Endodermal cell (in vitro differentiated cells): ENCODE results near the gene DOCK2. TPM values are rescaled to one million over a fixed set of nuclear protein-coding genes. Genes with fewer than 3 reads are reported as not detected.

Experiments
- DNase-seq: peaks from one replicate; pipeline ENCODE4 v3.0.0-alpha.2; 2017
- H3K27ac ChIP-seq: 2 replicates; pipeline ENCODE4 v1.5.1; 2013; ENCODE audit warnings: mild to moderate bottlenecking, low read depth, low read length, moderate library complexity
- H3K27me3 ChIP-seq: 2 replicates; pipeline ENCODE4 v1.6.1; 2013; ENCODE audit warnings: mild to moderate bottlenecking, low read length, moderate library complexity; ENCODE audit not compliant: insufficient read depth, control insufficient read depth, poor library complexity, severe bottlenecking
- H3K36me3 ChIP-seq: 2 replicates; pipeline ENCODE4 v1.7.0; 2013; ENCODE audit warnings: mild to moderate bottlenecking, low read length, moderate library complexity; ENCODE audit not compliant: control insufficient read depth, insufficient read depth
- H3K4me1 ChIP-seq: one replicate; pipeline ENCODE4 v1.7.0; 2013; ENCODE audit warnings: low read length; ENCODE audit not compliant: control insufficient read depth, insufficient read depth
- H3K4me3 ChIP-seq: 2 replicates; pipeline ENCODE4 v1.5.1; 2013; ENCODE audit warnings: mild to moderate bottlenecking, low read length, moderate library complexity
- H3K9ac ChIP-seq: 2 replicates; pipeline ENCODE4 v1.6.1; 2013; ENCODE audit warnings: mild to moderate bottlenecking, low read length, moderate library complexity; ENCODE audit not compliant: poor library complexity, severe bottlenecking; ENCODE audit errors: extremely low read depth
- H3K9me3 ChIP-seq: 2 replicates; pipeline ENCODE4 v1.6.1; 2013; ENCODE audit warnings: mild to moderate bottlenecking, low read length, moderate library complexity; ENCODE audit not compliant: control insufficient read depth
- H3K27ac Mint-ChIP-seq: 2 replicates; pipeline ENCODE4 v1.8.0; 2020; ENCODE audit warnings: mixed read lengths
- H3K27me3 Mint-ChIP-seq: 2 replicates; pipeline ENCODE4 v1.8.0; 2021; ENCODE audit warnings: mild to moderate bottlenecking, mixed read lengths; ENCODE audit not compliant: insufficient read depth
- H3K36me3 Mint-ChIP-seq: 2 replicates; pipeline ENCODE4 v1.8.0; 2020; ENCODE audit warnings: low read depth, mixed read lengths
- H3K4me1 Mint-ChIP-seq: 2 replicates; pipeline ENCODE4 v1.8.0; 2020; ENCODE audit warnings: mixed read lengths
- H3K4me3 Mint-ChIP-seq: 2 replicates; pipeline ENCODE4 v1.8.0; 2020; ENCODE audit warnings: mild to moderate bottlenecking, moderate library complexity, mixed read lengths
- H3K9me3 Mint-ChIP-seq: 2 replicates; pipeline ENCODE4 v1.8.0; 2020; ENCODE audit warnings: mild to moderate bottlenecking, mixed read lengths
- WGBS, 2 experiments: methylation state at CpG; one replicate each; pipeline versions ENCODE4 v1.1.5 to v1.1.7; 2013; ENCODE audit warnings: missing lambda C conversion rate in 2 of 2, mixed read lengths in 1 of 2; ENCODE audit not compliant: insufficient coverage in 1 of 2, insufficient read length in 1 of 2; 5-methylcytosine and 5-hydroxymethylcytosine counted together
- total RNA-seq, 2 donors: library from RNA; stranded (reverse); fragmentation: NEBNext Ultra II Directional in 1 of 2; extraction: Animal tissue kit (Norgen Biotek cat#: 25700) in 1 of 2; gene quantifications; 2 replicates in 1 of 2; 3 replicates in 1 of 2; pipeline ENCODE4 v1.2.1, GENCODE V29; 2021
- TF ChIP-seq, protein P1 (sequence below): fragments of 200-600 bp; sonication (generic); conservative IDR thresholded peaks from 2 replicates; pipeline ENCODE4 v1.5.0; 2021; ENCODE audit warnings: antibody characterized with exemption, mild to moderate bottlenecking

The DOCK2 gene
- total RNA-seq, 2 donors from 2014 or later: 2.6 to 3.9 TPM

DNA sequence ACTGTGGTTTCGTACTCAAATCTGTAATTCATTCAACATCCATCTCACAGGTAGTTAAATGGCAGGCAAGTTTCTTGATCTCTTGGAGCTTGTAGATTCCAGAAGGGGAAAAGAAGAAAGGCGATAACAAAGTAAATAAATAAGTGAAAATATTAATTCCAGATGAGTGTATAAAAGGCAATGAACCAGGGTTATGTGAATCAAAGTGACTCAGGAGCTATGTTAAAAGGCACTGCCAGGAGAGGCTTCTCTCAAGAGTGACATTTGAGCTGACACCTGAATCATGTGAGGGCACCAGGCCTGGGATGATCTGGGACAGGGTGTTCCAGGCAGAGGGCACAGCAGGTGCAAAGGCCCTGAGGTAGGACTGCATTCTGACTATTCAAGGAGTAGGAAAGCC is 45.0 kb downstream of the DOCK2 start:
- H3K4me1 Mint-ChIP-seq: no peaks in the 10 kb centered on the region
- H3K9me3 Mint-ChIP-seq: no peaks in the 10 kb centered on the region

DNA sequence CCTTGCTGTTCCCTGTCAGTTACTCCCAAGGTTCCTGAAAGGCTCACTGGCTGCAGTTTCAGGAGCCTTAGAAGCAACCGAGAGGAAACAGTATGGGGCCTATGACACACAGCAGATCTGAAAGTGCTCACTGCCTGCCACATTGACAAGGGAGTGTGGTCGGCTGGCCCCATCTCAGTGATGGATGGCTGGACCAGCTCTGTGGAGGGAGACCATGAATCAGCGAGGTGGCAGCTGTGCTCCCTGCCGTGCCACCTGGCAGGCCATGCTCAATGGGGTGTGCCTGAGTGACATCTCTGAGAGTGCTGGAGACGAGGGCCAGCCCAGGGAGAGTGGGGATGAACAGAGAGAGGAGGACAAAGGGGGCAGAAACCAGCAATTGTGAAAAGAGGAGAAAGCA is 49.1 kb downstream of the DOCK2 start:
- H3K9me3 Mint-ChIP-seq: no peaks in the 10 kb centered on the region
- H3K4me1 Mint-ChIP-seq: no peaks in the 10 kb centered on the region
- 76 to 86% methylated on average over 3 to 5 of the region's 5 CpGs for WGBS, 2 experiments
- no peak for DNase-seq
- TF ChIP-seq, protein P1, sequence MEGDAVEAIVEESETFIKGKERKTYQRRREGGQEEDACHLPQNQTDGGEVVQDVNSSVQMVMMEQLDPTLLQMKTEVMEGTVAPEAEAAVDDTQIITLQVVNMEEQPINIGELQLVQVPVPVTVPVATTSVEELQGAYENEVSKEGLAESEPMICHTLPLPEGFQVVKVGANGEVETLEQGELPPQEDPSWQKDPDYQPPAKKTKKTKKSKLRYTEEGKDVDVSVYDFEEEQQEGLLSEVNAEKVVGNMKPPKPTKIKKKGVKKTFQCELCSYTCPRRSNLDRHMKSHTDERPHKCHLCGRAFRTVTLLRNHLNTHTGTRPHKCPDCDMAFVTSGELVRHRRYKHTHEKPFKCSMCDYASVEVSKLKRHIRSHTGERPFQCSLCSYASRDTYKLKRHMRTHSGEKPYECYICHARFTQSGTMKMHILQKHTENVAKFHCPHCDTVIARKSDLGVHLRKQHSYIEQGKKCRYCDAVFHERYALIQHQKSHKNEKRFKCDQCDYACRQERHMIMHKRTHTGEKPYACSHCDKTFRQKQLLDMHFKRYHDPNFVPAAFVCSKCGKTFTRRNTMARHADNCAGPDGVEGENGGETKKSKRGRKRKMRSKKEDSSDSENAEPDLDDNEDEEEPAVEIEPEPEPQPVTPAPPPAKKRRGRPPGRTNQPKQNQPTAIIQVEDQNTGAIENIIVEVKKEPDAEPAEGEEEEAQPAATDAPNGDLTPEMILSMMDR: no peak
- Histone ChIP-seq H3K36me3 (no peaks in the 10 kb centered on the region), H3K4me3 (no peak overlapping the region), H3K27me3 (no peaks in the 10 kb centered on the region), H3K9me3 (no peaks in the 10 kb centered on the region), H3K4me1 (no peaks in the 10 kb centered on the region), H3K27ac (no peak overlapping the region), H3K9ac (no peak overlapping the region)
- no peak overlapping the region for H3K4me3 Mint-ChIP-seq
- H3K36me3 Mint-ChIP-seq: no peaks in the 10 kb centered on the region
- no peak overlapping the region for H3K27ac Mint-ChIP-seq
- no peaks in the 10 kb centered on the region for H3K27me3 Mint-ChIP-seq

More for the DNA sequence above, 45.0 kb downstream of the DOCK2 start:
- H3K4me3 Mint-ChIP-seq: no peak overlapping the region
- no peaks in the 10 kb centered on the region for H3K4me1 ChIP-seq
- H3K27me3 Mint-ChIP-seq: no peaks in the 10 kb centered on the region
- H3K4me3 ChIP-seq: no peak overlapping the region
- no peak overlapping the region for H3K27ac Mint-ChIP-seq
- H3K27ac ChIP-seq: no peak overlapping the region
- 95 to 100% methylated on average over 1 to 2 of the region's 2 CpGs for whole genome bisulfite sequencing, 2 experiments
- no peaks in the 10 kb centered on the region for H3K36me3 Mint-ChIP-seq
- no peaks in the 10 kb centered on the region for H3K9me3 ChIP-seq
- DNase-seq: no peak
- TF ChIP-seq, protein P1: no peak
- no peaks in the 10 kb centered on the region for H3K36me3 ChIP-seq
- no peaks in the 10 kb centered on the region for H3K27me3 ChIP-seq
- no peak overlapping the region for H3K9ac ChIP-seq

DNA sequence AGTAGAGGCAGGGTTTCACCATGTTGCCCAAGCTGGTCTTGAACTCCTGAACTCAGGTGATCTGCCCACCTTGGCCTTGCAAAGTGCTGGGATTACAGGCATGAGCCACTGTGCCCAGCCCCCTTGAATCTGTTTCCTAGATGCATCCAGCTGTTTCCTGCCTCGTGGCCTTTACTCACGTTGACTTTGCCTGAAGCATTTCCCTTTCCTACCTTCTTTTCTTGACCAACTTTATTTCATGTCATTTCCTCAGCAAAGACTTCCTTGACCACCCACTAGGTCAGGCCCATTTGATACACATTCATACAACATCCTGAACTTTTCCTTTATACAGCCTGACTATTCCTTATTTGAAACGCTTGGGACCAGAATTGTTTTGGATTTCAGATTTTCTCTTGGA is 51.0 kb downstream of the DOCK2 start:
- no peak for DNase-seq
- Histone ChIP-seq H3K4me3 (no peak overlapping the region), H3K9ac (no peak overlapping the region), H3K36me3 (no peaks in the 10 kb centered on the region), H3K27ac (no peak overlapping the region), H3K9me3 (no peaks in the 10 kb centered on the region), H3K4me1 (no peaks in the 10 kb centered on the region), H3K27me3 (no peaks in the 10 kb centered on the region)
- Mint-ChIP-seq H3K27ac (no peak overlapping the region), H3K4me1 (no peaks in the 10 kb centered on the region), H3K9me3 (no peaks in the 10 kb centered on the region), H3K4me3 (no peak overlapping the region), H3K36me3 (no peaks in the 10 kb centered on the region), H3K27me3 (no peaks in the 10 kb centered on the region)
- 81 to 85% methylated on average over 2 to 3 of the region's 3 CpGs for WGBS, 2 experiments
- TF ChIP-seq, protein P1: no peak
